ENCODE data around the gene HMG20A.

GRCh38 chr15:77504871-77505270 lies 84.2 kb downstream of the HMG20A start:
- TF ChIP-seq SUZ12 (IDR thresholded peaks at IDR 0.05; ENCODE audit: extremely low read depth, insufficient read depth, insufficient read length) (no peak), YY1 (IDR thresholded peaks at IDR 0.05; ENCODE audit: insufficient read depth, insufficient read length) (no peak)
